IMR-90 (cell line): ENCODE measurements around the gene PCARE. TPM values are rescaled to one million over a fixed set of nuclear protein-coding genes. Genes with fewer than 3 reads are reported as not detected.

ENCODE experiments used
- ATAC-seq: fragments of 200-7000 bp; cut with Tn5 transposase; 2 replicates; pipeline ENCODE4 v1.9.1; 2020; ENCODE audit warnings: low read depth, mild to moderate bottlenecking, moderate library complexity
- BruUV-seq: library from RNA; stranded (reverse); fragments of 400-500 nt; replicated peaks from 2 replicates; lab custom pipeline; 2021; lab: Mats Ljungman, UMichigan
- CTCF ChIA-PET: fragments of 300-600 bp; formaldehyde crosslinking; extraction: SDS; loops from one replicate; lab custom pipeline; 2021; ENCODE audit warnings: antibody characterized with exemption; lab: Yijun Ruan, JAX
- POLR2A ChIA-PET: fragments of 300-600 bp; sonication (Branson Sonifier 250); formaldehyde crosslinking; loops from one replicate; lab custom pipeline; 2022; ENCODE audit warnings: antibody characterized with exemption; ENCODE audit not compliant: unreplicated experiment; lab: Charles Lee
- DNase-seq: peaks from one replicate; pipeline ENCODE4 v3.0.0; 2013
- H2AFZ ChIP-seq: replicated peaks from 2 replicates; pipeline ENCODE3; 2013; ENCODE audit warnings: low read length, mild to moderate bottlenecking; ENCODE audit not compliant: poor library complexity
- H2AK5ac ChIP-seq: 2 replicates; pipeline ENCODE4 v1.6.1; 2013; ENCODE audit warnings: low read depth, low read length, inconsistent platforms
- H2AK9ac ChIP-seq: replicated peaks from 2 replicates; pipeline ENCODE3; 2013; ENCODE audit warnings: mild to moderate bottlenecking, low read depth, low read length, moderate library complexity; ENCODE audit not compliant: poor library complexity
- H2BK120ac ChIP-seq: 2 replicates; pipeline ENCODE4 v1.6.1; 2013; ENCODE audit warnings: low read depth, low read length, inconsistent platforms
- H2BK15ac ChIP-seq: 3 replicates; pipeline ENCODE4 v1.6.1; 2013; ENCODE audit warnings: low read depth, low read length, inconsistent platforms
- H2BK20ac ChIP-seq: 2 replicates; pipeline ENCODE4 v1.6.1; 2013; ENCODE audit warnings: low read depth, mild to moderate bottlenecking, inconsistent platforms, low read length, moderate library complexity
- H2BK5ac ChIP-seq: 2 replicates; pipeline ENCODE4 v1.6.1; 2013; ENCODE audit warnings: mild to moderate bottlenecking, low read depth, low read length, inconsistent platforms; ENCODE audit not compliant: poor library complexity, severe bottlenecking
- H3K14ac ChIP-seq: replicated peaks from 2 replicates; pipeline ENCODE4 v1.6.1; 2013; ENCODE audit warnings: low read depth, low read length, inconsistent platforms
- H3K18ac ChIP-seq: 2 replicates; pipeline ENCODE4 v1.6.1; 2013; ENCODE audit warnings: low read depth, low read length, control low read depth
- H3K23ac ChIP-seq: 2 replicates; pipeline ENCODE4 v1.6.1; 2013; ENCODE audit warnings: low read depth, low read length, inconsistent platforms
- H3K27ac ChIP-seq: 2 replicates; pipeline ENCODE4 v1.5.1; 2013; ENCODE audit warnings: mild to moderate bottlenecking, control low read depth, low read length; ENCODE audit not compliant: insufficient read depth
- H3K27me3 ChIP-seq: 2 replicates; pipeline ENCODE4 v1.6.1; 2013; ENCODE audit warnings: low read length; ENCODE audit not compliant: control insufficient read depth, insufficient read depth
- H3K36me3 ChIP-seq: 2 replicates; pipeline ENCODE4 v1.6.1; 2013; ENCODE audit warnings: low read length, mixed read lengths; ENCODE audit not compliant: control insufficient read depth, insufficient read depth
- H3K4ac ChIP-seq: 2 replicates; pipeline ENCODE4 v1.6.1; 2013; ENCODE audit warnings: low read depth, low read length, inconsistent platforms
- H3K4me1 ChIP-seq: 2 replicates; pipeline ENCODE4 v1.6.1; 2013; ENCODE audit warnings: low read length, mixed read lengths; ENCODE audit not compliant: control insufficient read depth, insufficient read depth
- H3K4me2 ChIP-seq: 2 replicates; pipeline ENCODE4 v1.6.1; 2013; ENCODE audit warnings: low read depth, mild to moderate bottlenecking, control low read depth, low read length, moderate library complexity
- H3K4me3 ChIP-seq: 2 replicates; pipeline ENCODE4 v1.5.1; 2013; ENCODE audit warnings: low read depth, mild to moderate bottlenecking, control low read depth, low read length, moderate library complexity; ENCODE audit not compliant: insufficient read depth
- H3K56ac ChIP-seq: 2 replicates; pipeline ENCODE4 v1.6.1; 2013; ENCODE audit warnings: low read length, inconsistent platforms; ENCODE audit not compliant: insufficient read depth; ENCODE audit errors: extremely low read depth
- H3K79me1 ChIP-seq, 2 experiments: 2 replicates each; pipeline ENCODE4 v1.6.1; 2013; ENCODE audit warnings: low read length in 2 of 2, inconsistent platforms in 1 of 2, low read depth in 1 of 2
- H3K9ac ChIP-seq: 2 replicates; pipeline ENCODE4 v1.6.1; 2013; ENCODE audit warnings: low read depth, low read length, control low read depth
- H3K9me1 ChIP-seq: 2 replicates; pipeline ENCODE4 v1.6.1; 2013; ENCODE audit warnings: low read length, inconsistent platforms; ENCODE audit not compliant: insufficient read depth
- H3K9me3 ChIP-seq: 2 replicates; pipeline ENCODE4 v1.6.1; 2013; ENCODE audit warnings: low read length; ENCODE audit not compliant: control insufficient read depth, insufficient read depth
- H4K20me1 ChIP-seq: 2 replicates; pipeline ENCODE4 v1.6.1; 2013; ENCODE audit warnings: low read length, inconsistent platforms; ENCODE audit not compliant: insufficient read depth
- H4K5ac ChIP-seq: 2 replicates; pipeline ENCODE4 v1.6.1; 2013; ENCODE audit warnings: mild to moderate bottlenecking, low read depth, low read length, control low read depth
- H4K8ac ChIP-seq, 2 experiments: 2 replicates each; pipeline ENCODE4 v1.6.1; 2013; ENCODE audit warnings: low read depth in 2 of 2, low read length in 2 of 2, control low read depth in 1 of 2, inconsistent platforms in 1 of 2
- H4K91ac ChIP-seq: 2 replicates; pipeline ENCODE4 v1.6.1; 2013; ENCODE audit warnings: low read depth, low read length, inconsistent platforms; ENCODE audit not compliant: insufficient read depth
- BHLHE40 ChIP-seq: fragments of 150-350 bp; IDR thresholded peaks from 2 replicates; pipeline ENCODE4 v1.6.1; 2016; ENCODE audit warnings: mild to moderate bottlenecking, low read depth, low read length
- CEBPB ChIP-seq: IDR thresholded peaks from 2 replicates; pipeline ENCODE4 v1.6.1; 2012; ENCODE audit warnings: low read depth, low read length, improper control_type of control experiment
- CHD1 ChIP-seq: IDR thresholded peaks from 2 replicates; pipeline ENCODE4 v1.6.1; 2012; ENCODE audit warnings: low read depth, low read length, improper control_type of control experiment
- FOS ChIP-seq: fragments of 150-350 bp; IDR thresholded peaks from 2 replicates; pipeline ENCODE4 v1.6.1; 2016; ENCODE audit warnings: low read depth, low read length
- MAFK ChIP-seq: IDR thresholded peaks from 2 replicates; pipeline ENCODE4 v1.6.1; 2012; ENCODE audit warnings: low read depth, low read length, improper control_type of control experiment
- MAZ ChIP-seq: IDR thresholded peaks from 2 replicates; pipeline ENCODE4 v1.6.1; 2012; ENCODE audit warnings: low read depth, mild to moderate bottlenecking, low read length, improper control_type of control experiment, moderate library complexity, borderline replicate concordance
- MXI1 ChIP-seq: IDR thresholded peaks from 2 replicates; pipeline ENCODE4 v1.6.1; 2012; ENCODE audit warnings: low read depth, mild to moderate bottlenecking, low read length, moderate library complexity, borderline replicate concordance
- NFE2L2 ChIP-seq: fragments of 150-350 bp; IDR thresholded peaks from 2 replicates; pipeline ENCODE4 v1.6.1; 2016; ENCODE audit warnings: low read depth, mild to moderate bottlenecking, low read length
- POLR2A ChIP-seq: IDR thresholded peaks from 2 replicates; pipeline ENCODE4 v1.6.1; 2012; ENCODE audit warnings: mild to moderate bottlenecking, low read depth, low read length
- RAD21 ChIP-seq: IDR thresholded peaks from 2 replicates; pipeline ENCODE4 v1.6.1; 2012; ENCODE audit warnings: low read length, improper control_type of control experiment
- RCOR1 ChIP-seq: IDR thresholded peaks from 2 replicates; pipeline ENCODE4 v1.6.1; 2012; ENCODE audit warnings: mild to moderate bottlenecking, low read length, improper control_type of control experiment; ENCODE audit not compliant: insufficient replicate concordance
- RFX5 ChIP-seq: IDR thresholded peaks from 2 replicates; pipeline ENCODE4 v1.8.0; 2012; ENCODE audit warnings: low read depth, mild to moderate bottlenecking, low read length, moderate library complexity
- SMC3 ChIP-seq: fragments of 150-350 bp; IDR thresholded peaks from 2 replicates; pipeline ENCODE4 v1.6.1; 2016; ENCODE audit warnings: low read depth, mild to moderate bottlenecking, antibody characterized with exemption, low read length, moderate library complexity
- WGBS, 2 experiments: methylation state at CpG; one replicate each; pipeline versions ENCODE4 v1.1.5 to v1.1.7; 2013; ENCODE audit warnings: missing lambda C conversion rate in 2 of 2; ENCODE audit not compliant: insufficient read length in 1 of 2; ENCODE audit errors: extremely low coverage in 2 of 2; 5-methylcytosine and 5-hydroxymethylcytosine counted together
- dilution Hi-C: fragments of 300-500 bp; cut with HindIII; formaldehyde crosslinking; loops from one replicate; pipeline ENCODE4 v1.14.3; 2018; ENCODE audit warnings: low sequenced_read_pairs; ENCODE audit not compliant: unreplicated experiment
- in situ Hi-C: fragments of 300-500 bp; cut with MboI; formaldehyde crosslinking; loops from 3 replicates; pipeline ENCODE4 v1.14.3; 2019; ENCODE audit warnings: low sequenced_read_pairs, inconsistent platforms, mixed read lengths
- intact Hi-C: fragments of 100-400 bp; cut with micrococcal nuclease; formaldehyde crosslinking; loops from 2 replicates; pipeline ENCODE4 v1.10.0; 2022
- polyA plus RNA-seq, 3 experiments: library from polyadenylated mRNA; depleted of rRNA; stranded (reverse); fragments of >200 nt; gene quantifications; 2 replicates each; pipeline ENCODE4 v1.2.3, GENCODE V29; 2012; ENCODE audit warnings: low replicate concordance in 1 of 3
- total RNA-seq: library from RNA; depleted of rRNA; stranded (reverse); fragments of >200 nt; gene quantifications from 2 replicates; pipeline ENCODE4 v1.2.3, GENCODE V29; 2012
- TF ChIP-seq, protein P1 (sequence below): fragments of 150-350 bp; IDR thresholded peaks from 2 replicates; pipeline ENCODE4 v1.6.1; 2016; ENCODE audit warnings: low read depth, mild to moderate bottlenecking, low read length, moderate library complexity, borderline replicate concordance
- TF ChIP-seq, protein P2 (sequence below): fragments of 150-350 bp; IDR thresholded peaks from 2 replicates; pipeline ENCODE4 v1.6.1; 2017; ENCODE audit warnings: mild to moderate bottlenecking, antibody characterized with exemption, low read length, low read depth

PCARE gene
- total and polyA plus RNA-seq, 2 of the 4 experiments (the other 2 are of a cell fraction) = not detected

DNA sequence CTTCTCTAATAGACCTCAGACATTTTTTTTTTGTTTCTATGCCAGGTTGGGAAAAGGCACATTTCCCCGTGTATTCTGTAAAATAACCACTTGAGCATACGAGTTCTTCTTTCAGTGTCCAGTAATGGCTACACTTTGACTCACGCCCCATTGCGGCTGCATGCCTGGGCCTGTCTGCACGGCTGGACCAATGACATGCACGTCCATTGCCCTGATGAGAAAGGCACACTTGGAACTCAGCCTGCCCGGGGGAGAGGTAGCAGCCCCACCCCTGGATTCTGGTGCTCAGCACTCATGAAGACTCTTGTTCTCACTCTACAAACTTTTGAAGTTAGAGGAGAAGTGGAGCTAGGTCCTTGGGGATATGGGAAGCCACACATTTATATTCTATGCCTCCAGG is 5.8 kb downstream of the PCARE start (continued):
- TF ChIP-seq CHD1 = no peak
- TF ChIP-seq RCOR1 = no peak
- TF ChIP-seq NFE2L2 = no peak
- TF ChIP-seq CEBPB = no peak
- TF ChIP-seq RAD21 = no peak

DNA sequence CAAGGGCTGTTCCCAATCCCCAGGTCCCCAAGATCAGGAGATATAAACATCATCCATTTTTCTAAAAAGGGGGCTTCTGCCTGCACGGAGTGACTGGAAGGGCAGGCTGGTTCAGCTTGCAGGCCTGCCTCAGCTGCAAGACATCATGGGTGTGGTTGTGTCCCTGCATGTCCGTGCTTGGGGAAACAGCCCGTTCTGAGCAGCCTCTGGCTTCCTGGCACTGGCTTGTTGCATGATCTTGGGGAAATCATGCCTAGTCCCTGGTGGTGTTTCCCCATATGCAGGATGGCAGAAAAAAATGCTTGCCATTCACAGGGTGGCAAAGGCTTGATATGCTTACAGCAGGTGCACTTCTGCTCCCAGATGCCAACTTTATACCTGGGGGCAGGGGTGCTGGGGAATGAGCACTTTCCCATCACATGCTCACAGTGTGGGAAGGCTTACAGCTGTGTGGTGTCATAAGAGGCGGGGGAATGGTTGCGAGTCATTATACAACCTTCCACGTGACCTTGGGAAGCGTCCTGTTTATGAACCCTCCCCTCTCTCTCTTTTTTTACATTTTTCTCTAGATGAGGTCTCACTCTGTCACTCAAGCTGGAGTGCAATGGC is 7.2 kb downstream of the PCARE start:
- DNase-seq (peak; percentile 14), ATAC-seq (no peak)
- Histone ChIP-seq H3K36me3 (no peaks in the 10 kb centered on the region), H3K14ac (no peak overlapping the region), H3K23ac (no peak overlapping the region), H3K4me1 (peaks cover 7% of the 10 kb centered on the region; the same call in 1 of the 2 replicates), H3K4ac (no peak overlapping the region), H2BK15ac (no peak overlapping the region), H3K27ac (no peak overlapping the region), H2AK5ac (no peak overlapping the region), H3K56ac (no peak overlapping the region), H4K8ac (no peak overlapping the region), H3K4me3 (no peak overlapping the region), H3K9me1 (no peaks in the 10 kb centered on the region), H2BK20ac (no peak overlapping the region), H2AFZ (no peak overlapping the region), H2AK9ac (no peak overlapping the region), H3K79me1 (no peaks in the 10 kb centered on the region), H3K4me2 (no peak overlapping the region), H3K27me3 (no peaks in the 10 kb centered on the region; the same call in none of the 2 replicates), H3K9ac (no peak overlapping the region), H3K18ac (no peak overlapping the region), H2BK5ac (no peak overlapping the region), H3K9me3 (no peaks in the 10 kb centered on the region), H4K20me1 (no peaks in the 10 kb centered on the region), H4K91ac (no peak overlapping the region), H2BK120ac (no peak overlapping the region), H4K5ac (no peak overlapping the region)
- ChIA-PET POLR2A (no interaction called here), CTCF (interaction anchor here (1.1 kb wide), 1 partner anchor 13 kb away, joined by 3 read pairs; no protein-coding TSS in a partner anchor)
- intact Hi-C loops (no loop called here), in situ Hi-C loops (no loop called here), dilution Hi-C loops (no loop called here)
- no TSS peak for BruUV-seq
- 90% methylated on average over 2 of the region's 7 CpGs; no CpG with 5 or more reads in 1 of the 2 experiments for WGBS, 2 experiments
- TF ChIP-seq POLR2A (no peak), RFX5 (no peak), NFE2L2 (no peak), CHD1 (no peak), RAD21 (no peak), MAZ (no peak), CEBPB (no peak), MAFK (no peak), FOS (no peak), MXI1 (no peak), SMC3 (no peak), BHLHE40 (no peak)
- TF ChIP-seq, protein P1, sequence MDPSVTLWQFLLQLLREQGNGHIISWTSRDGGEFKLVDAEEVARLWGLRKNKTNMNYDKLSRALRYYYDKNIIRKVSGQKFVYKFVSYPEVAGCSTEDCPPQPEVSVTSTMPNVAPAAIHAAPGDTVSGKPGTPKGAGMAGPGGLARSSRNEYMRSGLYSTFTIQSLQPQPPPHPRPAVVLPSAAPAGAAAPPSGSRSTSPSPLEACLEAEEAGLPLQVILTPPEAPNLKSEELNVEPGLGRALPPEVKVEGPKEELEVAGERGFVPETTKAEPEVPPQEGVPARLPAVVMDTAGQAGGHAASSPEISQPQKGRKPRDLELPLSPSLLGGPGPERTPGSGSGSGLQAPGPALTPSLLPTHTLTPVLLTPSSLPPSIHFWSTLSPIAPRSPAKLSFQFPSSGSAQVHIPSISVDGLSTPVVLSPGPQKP = no peak
- TF ChIP-seq, protein P2, sequence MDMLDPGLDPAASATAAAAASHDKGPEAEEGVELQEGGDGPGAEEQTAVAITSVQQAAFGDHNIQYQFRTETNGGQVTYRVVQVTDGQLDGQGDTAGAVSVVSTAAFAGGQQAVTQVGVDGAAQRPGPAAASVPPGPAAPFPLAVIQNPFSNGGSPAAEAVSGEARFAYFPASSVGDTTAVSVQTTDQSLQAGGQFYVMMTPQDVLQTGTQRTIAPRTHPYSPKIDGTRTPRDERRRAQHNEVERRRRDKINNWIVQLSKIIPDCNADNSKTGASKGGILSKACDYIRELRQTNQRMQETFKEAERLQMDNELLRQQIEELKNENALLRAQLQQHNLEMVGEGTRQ = no peak
